ENCODE data around the gene NUFIP2. TPM values are rescaled to one million over a fixed set of nuclear protein-coding genes. Genes with fewer than 3 reads are reported as not detected.
"Not testable (repeated sequence)": the region's sequence is repeated elsewhere in the genome, so short reads cannot be mapped to it uniquely, and the experiment has no call there.

Gene NUFIP2
- 10 to 100 TPM; 64.9 to 66.9 TPM for total RNA-seq

- ChIA-PET POLR2A (interaction anchor here (0.5 to 1.3 kb wide), 10 partner anchors 68 to 300 kb away, joined by 3 to 6 read pairs (median 3); partner anchors contain the start of genes ABHD15 and TAOK1), CTCF (interaction anchor here (1.2 kb wide), 1 partner anchor 156 kb away, joined by 3 read pairs; no protein-coding TSS in a partner anchor)
Observed at GRCh38 chr17:29293890-29294579, at the start of gene NUFIP2. TSS of gene NUFIP2 (minus strand) at chr17:29294148. CDS start at chr17:29294059, 89 bp downstream.

GRCh38 chr17:29342158-29342765 lies 48.3 kb upstream of the NUFIP2 start:
- ChIA-PET CTCF (no interaction called here), POLR2A (no interaction called here)

- CTCF ChIA-PET, result no interaction called here
- POLR2A ChIA-PET, result no interaction called here
Observed at GRCh38 chr17:29341726-29342125, 47.8 kb upstream of the NUFIP2 start.

- POLR2A ChIA-PET, result not testable (repeated sequence)
- CTCF ChIA-PET, result interaction anchor here (0.7 kb wide), 1 partner anchor 173 kb away, joined by 4 read pairs; no protein-coding TSS in a partner anchor
Observed at GRCh38 chr17:29339016-29339415, 45.1 kb upstream of the NUFIP2 start.

GRCh38 chr17:29331708-29332085 lies 37.7 kb upstream of the NUFIP2 start:
- POLR2A ChIA-PET, result no interaction called here
- CTCF ChIA-PET, result interaction anchor here (1.2 kb wide), 1 partner anchor 205 kb away, joined by 3 read pairs; no protein-coding TSS in a partner anchor

GRCh38 chr17:29331075-29331707 lies 37.2 kb upstream of the NUFIP2 start:
- POLR2A ChIA-PET, result no interaction called here
- CTCF ChIA-PET, result interaction anchor here (1.2 kb wide), 1 partner anchor 205 kb away, joined by 3 read pairs; no protein-coding TSS in a partner anchor

- CTCF ChIA-PET, result no interaction called here
- POLR2A ChIA-PET, result no interaction called here
Observed at GRCh38 chr17:29327412-29327811, 33.5 kb upstream of the NUFIP2 start.

GRCh38 chr17:29326023-29326813 lies 32.3 kb upstream of the NUFIP2 start:
- POLR2A ChIA-PET, result no interaction called here
- CTCF ChIA-PET, result no interaction called here

- ChIA-PET POLR2A (no interaction called here), CTCF (no interaction called here)
Observed at GRCh38 chr17:29322363-29322762, 28.4 kb upstream of the NUFIP2 start.

GRCh38 chr17:29303386-29303785 lies 9.4 kb upstream of the NUFIP2 start:
- ChIA-PET CTCF (interaction anchor here (0.6 to 1.2 kb wide), 3 partner anchors 9 to 610 kb away, joined by 3 to 5 read pairs (median 4); no protein-coding TSS in a partner anchor), POLR2A (no interaction called here)

- ChIA-PET CTCF (no interaction called here), POLR2A (interaction anchor here (0.7 kb wide), 1 partner anchor 14 kb away, joined by 7 read pairs; no protein-coding TSS in a partner anchor)
Observed at GRCh38 chr17:29299031-29299430, 5.1 kb upstream of the NUFIP2 start.

- CTCF ChIA-PET, result interaction anchor here (1.0 kb wide), 1 partner anchor 115 kb away, joined by 3 read pairs; the partner anchor contains the start of gene MYO18A
- POLR2A ChIA-PET, result no interaction called here
Observed at GRCh38 chr17:29295420-29295819, 1.5 kb upstream of the NUFIP2 start.

GRCh38 chr17:29294580-29294900 lies 592 bp upstream of the NUFIP2 start:
- POLR2A ChIA-PET, result interaction anchor here (0.5 to 1.3 kb wide), 10 partner anchors 68 to 300 kb away, joined by 3 to 6 read pairs (median 3); partner anchors contain the start of genes ABHD15 and TAOK1
- CTCF ChIA-PET, result interaction anchor here (1.2 kb wide), 1 partner anchor 157 kb away, joined by 3 read pairs; no protein-coding TSS in a partner anchor

GRCh38 chr17:29292992-29293889 lies 707 bp downstream of the NUFIP2 start:
- CTCF ChIA-PET, result interaction anchor here (1.1 to 1.4 kb wide), 3 partner anchors 8 to 156 kb away, joined by 3 to 8 read pairs (median 3); no protein-coding TSS in a partner anchor
- POLR2A ChIA-PET, result interaction anchor here (0.6 to 1.7 kb wide), 7 partner anchors 81 to 1043 kb away, joined by 3 to 12 read pairs (median 5); partner anchors contain the start of gene ABHD15

GRCh38 chr17:29292071-29292991 lies 1.6 kb downstream of the NUFIP2 start:
- CTCF ChIA-PET, result interaction anchor here (0.6 to 2.8 kb wide), 9 partner anchors 9 to 916 kb away, joined by 3 to 15 read pairs (median 5); partner anchors contain the start of gene ANKRD13B
- POLR2A ChIA-PET, result interaction anchor here (0.6 to 1.7 kb wide), 6 partner anchors 28 to 1044 kb away, joined by 3 to 12 read pairs (median 4); no protein-coding TSS in a partner anchor

- CTCF ChIA-PET, result interaction anchor here (0.6 to 2.8 kb wide), 8 partner anchors 37 to 326 kb away, joined by 3 to 15 read pairs (median 4); partner anchors contain the start of gene ANKRD13B
- POLR2A ChIA-PET, result interaction anchor here (0.6 to 1.2 kb wide), 3 partner anchors 15 to 148 kb away, joined by 3 to 4 read pairs (median 3); partner anchors contain the start of gene MYO18A
Observed at GRCh38 chr17:29291163-29291752, 2.7 kb downstream of the NUFIP2 start.
